SKM-1 (cell line): ENCODE measurements around the gene SAMD8.
"Not testable (repeated sequence)": the region's sequence is repeated elsewhere in the genome, so short reads cannot be mapped to it uniquely, and the experiment has no call there.

Experiments used
- DNase-seq: peaks from one replicate; lab custom pipeline; 2025; ENCODE audit not compliant: unreplicated experiment; lab: John Stamatoyannopoulos, UW

Gene SAMD8

GRCh38 chr10:75106891-75107290 lies 4.6 kb upstream of the SAMD8 start:
- DNase-seq, result not testable (repeated sequence)

DNA sequence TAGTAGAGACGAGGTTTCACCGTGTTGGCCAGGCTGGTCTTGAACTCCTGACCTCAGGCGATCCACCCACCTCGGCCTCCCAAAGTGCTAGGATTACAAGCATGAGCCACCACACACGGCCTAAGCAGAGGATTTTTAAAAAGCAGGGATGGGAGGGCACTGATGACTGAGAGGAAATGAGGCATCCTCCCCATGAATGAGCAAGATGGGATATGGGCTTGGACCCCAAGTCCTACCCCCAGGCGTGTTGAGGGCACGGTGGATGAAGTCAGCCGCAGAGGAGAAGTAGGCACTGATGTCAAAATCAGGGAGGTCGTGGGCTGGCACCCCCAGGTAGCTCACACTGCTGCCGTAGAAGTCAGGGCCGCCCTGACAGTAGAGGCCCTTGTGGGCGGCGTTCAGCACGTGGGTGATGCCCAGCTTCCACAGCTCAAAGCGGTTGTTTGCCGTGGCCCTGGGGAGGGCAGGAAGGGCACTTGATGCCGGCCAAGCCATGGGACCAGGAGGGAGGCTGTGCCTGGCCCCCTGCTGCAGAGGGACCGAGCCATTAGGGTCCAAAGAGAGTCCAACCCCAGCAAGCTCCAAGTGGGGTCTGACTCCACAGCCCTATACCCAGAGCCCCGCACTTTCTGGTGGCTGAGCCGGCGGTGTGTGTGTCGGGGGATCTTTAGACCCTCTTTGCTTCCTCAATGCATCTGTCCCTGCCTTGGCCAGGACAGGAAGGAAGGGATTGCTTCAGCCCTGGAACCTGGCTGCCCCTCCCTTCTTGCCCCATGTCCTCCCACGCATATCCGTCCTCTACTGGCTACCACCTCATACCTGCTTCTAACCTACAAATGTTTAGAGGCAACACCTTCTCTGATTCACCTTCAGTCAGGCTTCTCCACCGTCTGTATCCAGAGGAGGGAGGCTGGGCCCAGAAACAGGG lies 3.4 kb upstream of the SAMD8 start:
- DNase-seq, result no peak

DNA sequence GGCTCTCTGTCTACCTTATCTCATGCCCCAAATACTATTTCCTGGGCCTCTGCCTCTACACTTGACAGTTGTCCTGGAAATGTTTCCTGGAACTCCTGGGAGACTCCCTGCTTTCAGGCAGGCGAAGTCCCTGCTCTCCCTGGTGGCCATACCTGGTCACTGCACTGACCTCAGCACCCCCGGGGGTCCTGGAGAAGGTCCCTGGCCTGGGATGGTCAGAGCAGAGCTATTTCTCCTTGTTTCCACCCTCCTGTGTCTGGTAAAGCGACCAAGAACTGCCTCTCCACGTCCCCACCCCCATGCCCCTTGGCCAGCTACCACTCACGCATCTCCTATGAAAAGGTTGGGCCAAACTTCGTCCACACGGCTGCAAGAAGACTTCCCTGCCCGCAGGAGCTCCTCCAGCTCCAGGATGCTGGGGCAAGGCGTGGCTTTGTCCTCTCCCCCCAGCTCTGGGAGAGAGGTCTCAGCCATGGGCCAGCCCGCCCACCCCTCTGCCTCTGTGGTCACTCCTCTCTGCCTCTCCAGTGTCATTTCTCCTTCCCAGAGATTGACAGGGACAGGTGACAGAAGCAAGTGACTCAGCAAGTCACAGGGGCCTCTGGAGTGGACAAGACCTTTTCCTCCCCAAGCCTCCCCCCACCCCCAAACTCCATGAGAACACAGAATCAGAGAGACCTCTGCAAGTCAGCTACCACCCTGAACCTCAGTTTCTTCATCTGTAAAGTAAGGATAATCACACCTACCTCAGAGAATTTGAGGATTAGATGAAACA lies 2.6 kb upstream of the SAMD8 start:
- no peak for DNase-seq

GRCh38 chr10:75109459-75109778 lies 2.0 kb upstream of the SAMD8 start:
- DNase-seq, result no peak

GRCh38 chr10:75110006-75110632 lies 1.3 kb upstream of the SAMD8 start:
- DNase-seq, result no peak

DNA sequence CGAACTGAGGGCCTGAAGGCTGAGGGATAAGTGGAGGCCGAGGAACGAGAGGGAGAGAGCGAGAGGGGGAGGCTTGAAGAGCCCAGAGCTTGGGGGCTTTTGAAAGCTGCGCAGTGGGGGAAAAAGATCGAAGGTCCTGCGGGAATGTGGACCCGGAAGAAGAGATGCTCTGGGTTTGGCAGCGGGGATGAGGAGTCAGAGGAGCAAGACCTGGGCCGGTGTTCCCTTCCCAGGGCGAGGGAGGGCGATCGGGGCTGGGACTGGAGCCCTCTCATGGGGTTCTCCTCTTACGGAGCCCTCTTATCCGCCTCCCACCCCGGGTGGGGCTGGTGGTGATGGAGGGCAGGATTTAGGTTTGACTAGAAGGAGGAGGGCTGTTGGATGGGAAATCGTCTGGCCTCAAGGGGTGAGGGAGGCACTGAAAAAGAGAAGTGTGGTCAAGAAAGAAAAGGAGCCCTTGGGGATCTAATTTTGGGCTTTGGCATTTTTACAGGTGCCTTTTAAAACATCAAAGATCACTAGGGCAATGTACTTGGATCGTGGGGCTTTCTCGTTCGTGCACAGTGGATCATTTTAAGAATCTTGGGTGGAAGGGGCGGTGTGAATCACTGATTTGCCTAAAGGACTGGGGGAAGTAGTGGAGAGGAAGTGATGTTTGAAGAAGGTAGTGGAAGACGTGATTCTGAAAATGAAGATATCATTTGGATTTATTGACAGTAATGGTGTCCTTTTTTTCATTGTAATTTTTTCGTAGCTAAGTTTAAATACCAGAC lies 637 bp downstream of the SAMD8 start:
- DNase-seq, result peak; percentile 67

DNA sequence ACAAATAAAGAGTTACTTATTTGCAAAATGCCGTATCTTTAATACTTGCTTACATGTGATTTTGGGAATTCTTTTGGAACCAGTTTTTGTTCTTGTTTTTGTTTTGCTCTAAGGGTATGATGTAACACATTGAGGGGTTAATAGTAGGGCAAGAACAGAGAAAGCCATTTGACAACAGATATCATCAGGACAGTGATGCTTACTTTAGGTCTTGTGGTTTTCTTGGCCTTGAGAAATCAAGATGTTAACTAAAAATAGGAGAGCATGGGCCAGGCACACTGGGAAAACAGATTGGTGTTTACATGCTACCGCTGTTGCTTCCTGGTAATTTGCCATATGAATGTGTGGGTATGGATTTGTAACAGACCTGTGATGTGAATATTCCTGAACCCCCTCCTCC lies 3.7 kb downstream of the SAMD8 start:
- no peak for DNase-seq

- DNase-seq, result not testable (repeated sequence)
These were observed 5.7 kb downstream of the SAMD8 start for GRCh38 chr10:75116941-75117775.

DNA sequence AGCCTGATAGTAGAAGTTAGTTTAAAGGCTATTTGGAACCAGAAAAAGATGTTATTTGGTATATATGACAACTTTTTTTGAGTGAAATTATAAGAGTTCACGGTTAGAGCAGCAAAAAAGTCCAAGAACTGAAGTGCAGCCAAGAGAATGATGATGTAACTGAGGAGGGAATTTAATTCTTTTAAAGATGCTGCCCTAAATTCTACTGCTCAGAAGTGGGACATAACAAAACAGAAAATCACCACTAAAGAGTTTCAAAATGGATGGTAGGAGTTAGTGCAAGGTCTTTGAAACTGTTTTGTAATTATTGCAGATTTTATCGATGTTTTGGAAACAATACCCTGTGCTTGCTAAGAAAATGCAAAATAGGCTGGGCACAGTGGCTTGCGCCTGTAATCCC lies 6.5 kb downstream of the SAMD8 start:
- DNase-seq, result no peak

DNA sequence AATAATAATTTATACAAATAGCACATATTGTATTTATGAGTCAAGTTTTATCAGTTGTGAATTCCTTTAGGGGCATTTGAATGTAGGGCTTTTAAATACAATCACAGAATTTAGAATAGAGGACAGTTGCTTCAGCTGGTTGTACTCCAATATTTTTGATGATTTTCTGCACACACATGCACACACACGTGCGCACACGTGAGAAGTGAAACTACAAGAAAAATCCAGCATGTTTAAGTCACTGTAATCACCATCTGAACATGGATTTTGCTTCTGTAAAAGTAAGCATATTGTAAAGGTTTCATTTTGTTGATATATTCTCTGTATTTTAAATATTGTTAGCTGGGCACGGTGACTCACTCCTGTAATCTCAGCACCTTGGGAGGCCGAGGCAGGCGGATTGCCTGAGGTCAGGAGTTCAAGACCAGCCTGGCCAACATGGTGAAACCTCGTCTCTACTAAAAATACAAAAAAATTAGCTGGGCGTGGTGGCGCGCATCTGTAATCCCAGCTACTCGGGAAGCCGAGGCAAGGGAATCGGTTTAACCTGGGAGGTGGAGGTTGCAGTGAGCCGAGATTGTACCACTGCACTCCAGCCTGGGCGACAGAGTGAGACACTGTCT lies 8.1 kb downstream of the SAMD8 start:
- not testable (repeated sequence) for DNase-seq

GRCh38 chr10:75121322-75121721 lies 9.9 kb downstream of the SAMD8 start:
- DNase-seq, result no peak

- no peak for DNase-seq
These were observed 11.0 kb downstream of the SAMD8 start for GRCh38 chr10:75122505-75122904.

GRCh38 chr10:75123088-75123682 lies 11.7 kb downstream of the SAMD8 start:
- no peak for DNase-seq

DNA sequence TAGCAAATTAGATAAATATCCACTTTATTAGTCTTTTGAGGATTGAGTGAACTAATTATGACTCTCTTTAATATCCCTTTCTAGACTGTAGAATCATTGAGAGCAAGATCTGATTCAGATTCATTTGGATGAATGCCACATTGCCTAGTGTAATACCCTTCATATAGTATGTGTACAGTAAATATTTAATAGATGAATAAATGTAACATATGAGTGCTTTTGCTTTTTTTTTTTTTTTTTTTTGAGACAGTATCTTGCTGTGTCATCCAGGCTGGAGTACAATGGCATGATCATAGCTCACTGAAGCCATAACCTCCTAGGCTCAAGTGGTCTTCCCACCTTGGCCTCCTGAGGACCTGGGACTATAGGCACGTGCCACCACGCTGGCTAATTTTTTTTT lies 14.8 kb downstream of the SAMD8 start:
- no peak for DNase-seq

DNA sequence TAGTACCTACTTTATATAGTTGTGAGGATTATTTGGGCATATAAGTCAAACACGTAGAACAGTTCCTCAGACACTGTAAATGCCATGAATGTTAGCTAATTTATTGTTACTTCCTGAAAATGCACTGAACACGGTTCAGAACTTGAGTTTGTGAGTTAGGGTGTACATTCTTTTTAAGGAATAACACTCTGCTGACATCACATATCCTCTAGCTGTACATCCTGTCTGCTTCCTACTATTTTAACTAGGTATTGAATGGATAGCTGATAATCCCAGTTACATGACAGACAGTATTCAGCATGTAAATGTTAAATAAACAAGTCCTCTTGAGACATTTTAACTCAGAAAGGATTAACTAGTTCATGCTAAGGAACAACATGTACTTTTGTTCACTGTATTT lies 16.0 kb downstream of the SAMD8 start:
- DNase-seq, result no peak

- not testable (repeated sequence) for DNase-seq
These were observed 17.5 kb downstream of the SAMD8 start for GRCh38 chr10:75128985-75129384.

DNA sequence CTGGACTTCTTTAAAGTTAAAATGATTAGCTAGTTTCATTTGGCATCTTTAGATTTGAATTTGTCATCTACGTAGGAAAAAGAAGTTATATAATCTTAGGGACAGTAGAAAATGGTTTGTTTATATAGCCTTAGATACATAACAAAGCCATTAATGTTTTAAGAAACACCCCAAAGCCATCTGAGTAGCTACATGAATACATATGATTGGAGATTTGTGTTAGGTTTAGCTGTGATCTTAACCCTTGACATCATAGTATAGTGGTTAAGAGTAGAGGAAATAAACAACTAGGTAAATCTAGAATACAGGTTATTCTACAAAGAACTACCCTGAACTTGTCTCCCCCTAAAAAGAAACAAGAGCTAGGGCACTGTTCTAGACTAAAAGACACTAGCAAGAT lies 18.1 kb downstream of the SAMD8 start:
- DNase-seq, result no peak

DNA sequence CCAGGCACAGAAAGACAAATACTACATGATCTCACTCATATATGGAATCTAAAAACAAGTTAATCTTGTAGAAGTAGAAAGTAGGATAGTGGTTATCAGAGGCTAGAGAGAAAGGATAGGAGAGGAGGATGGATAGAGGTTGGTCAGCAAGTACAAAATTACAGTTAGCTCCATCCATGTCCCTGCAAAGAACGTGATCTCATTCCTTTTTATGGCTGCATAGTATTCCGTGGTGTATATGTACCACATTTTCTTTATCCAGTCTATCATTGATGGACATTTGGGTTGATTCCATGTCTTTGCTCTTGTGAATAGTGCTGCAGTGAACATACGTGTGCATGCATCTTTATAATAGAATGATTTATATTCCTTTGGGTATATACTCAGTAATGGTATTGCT lies 22.2 kb downstream of the SAMD8 start:
- DNase-seq, result not testable (repeated sequence)

DNA sequence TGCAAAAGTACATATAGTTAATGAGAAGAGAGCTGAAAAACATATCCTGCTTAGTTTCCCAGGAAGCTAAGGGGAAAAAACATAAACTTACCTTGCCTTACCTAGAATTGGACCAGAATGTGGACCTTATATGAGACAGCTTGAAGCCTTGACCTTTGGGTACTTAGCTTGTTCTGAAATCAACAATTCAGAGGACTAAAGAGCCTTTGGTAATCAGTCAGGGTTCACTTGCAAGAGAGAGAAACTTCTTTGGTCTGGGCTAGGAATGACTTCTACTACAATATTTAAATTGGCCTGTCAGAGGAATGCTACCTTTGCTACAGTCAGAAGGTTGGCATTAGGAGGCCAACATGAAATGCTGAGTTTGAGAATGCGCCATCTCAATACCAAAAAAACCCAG lies 24.9 kb downstream of the SAMD8 start:
- DNase-seq, result no peak
